Measurements from ENCODE around the gene TMEM266.

TMEM266 gene

GRCh38 chr15:76172782-76173181 lies 113.0 kb downstream of the TMEM266 start:
- Mint-ChIP-seq H3K9me3 (peaks cover 8% of the 10 kb centered on the region), H3K36me3 (ENCODE audit: low read depth) (peaks cover 10% of the 10 kb centered on the region), H3K4me3 (no peak overlapping the region), H3K27me3 (ENCODE audit: low read depth) (peaks cover 47% of the 10 kb centered on the region), H3K27ac (no peak overlapping the region), H3K4me1 (peaks cover 7% of the 10 kb centered on the region)
- TF ChIP-seq CTCF (IDR thresholded peaks at IDR 0.05; ENCODE audit: unreplicated experiment in 3 of 3): no peak

GRCh38 chr15:76173317-76173834 lies 113.6 kb downstream of the TMEM266 start:
- Mint-ChIP-seq H3K4me1 (peaks cover 13% of the 10 kb centered on the region), H3K4me3 (no peak overlapping the region), H3K27ac (no peak overlapping the region), H3K36me3 (ENCODE audit: low read depth) (peaks cover 10% of the 10 kb centered on the region), H3K27me3 (ENCODE audit: low read depth) (peaks cover 52% of the 10 kb centered on the region), H3K9me3 (peaks cover 8% of the 10 kb centered on the region)
- TF ChIP-seq CTCF (IDR thresholded peaks at IDR 0.05; ENCODE audit: unreplicated experiment in 3 of 3): no peak

- no peak overlapping the region for H3K4me3 Mint-ChIP-seq
- H3K9me3 Mint-ChIP-seq: peaks cover 8% of the 10 kb centered on the region
- H3K36me3 Mint-ChIP-seq (ENCODE audit: low read depth): peaks cover 10% of the 10 kb centered on the region
These were observed 114.9 kb downstream of the TMEM266 start for GRCh38 chr15:76174654-76175053.

GRCh38 chr15:76175442-76175841 lies 115.7 kb downstream of the TMEM266 start:
- Mint-ChIP-seq H3K27me3 (ENCODE audit: low read depth) (peaks cover 58% of the 10 kb centered on the region), H3K4me1 (peaks cover 15% of the 10 kb centered on the region), H3K27ac (no peak overlapping the region), H3K4me3 (no peak overlapping the region), H3K9me3 (peaks cover 8% of the 10 kb centered on the region), H3K36me3 (ENCODE audit: low read depth) (peaks cover 10% of the 10 kb centered on the region)
- TF ChIP-seq CTCF (IDR thresholded peaks at IDR 0.05; ENCODE audit: unreplicated experiment in 3 of 3): no peak

More at GRCh38 chr15:76174654-76175053, 114.9 kb downstream of the TMEM266 start:
- H3K27ac Mint-ChIP-seq: no peak overlapping the region
- peaks cover 15% of the 10 kb centered on the region for H3K4me1 Mint-ChIP-seq
- peaks cover 52% of the 10 kb centered on the region for H3K27me3 Mint-ChIP-seq (ENCODE audit: low read depth)
- TF ChIP-seq CTCF (IDR thresholded peaks at IDR 0.05; ENCODE audit: unreplicated experiment in 3 of 3): no peak

- Mint-ChIP-seq H3K27me3 (ENCODE audit: low read depth) (peaks cover 61% of the 10 kb centered on the region), H3K27ac (no peak overlapping the region), H3K4me3 (no peak overlapping the region), H3K9me3 (peaks cover 8% of the 10 kb centered on the region), H3K4me1 (peaks cover 15% of the 10 kb centered on the region), H3K36me3 (ENCODE audit: low read depth) (peaks cover 10% of the 10 kb centered on the region)
- TF ChIP-seq CTCF (IDR thresholded peaks at IDR 0.05; ENCODE audit: unreplicated experiment in 3 of 3): no peak
These were observed 116.3 kb downstream of the TMEM266 start for GRCh38 chr15:76176059-76176458.

- Mint-ChIP-seq H3K9me3 (peaks cover 8% of the 10 kb centered on the region), H3K4me1 (peaks cover 15% of the 10 kb centered on the region), H3K4me3 (no peak overlapping the region), H3K36me3 (ENCODE audit: low read depth) (peaks cover 10% of the 10 kb centered on the region), H3K27ac (no peak overlapping the region), H3K27me3 (ENCODE audit: low read depth) (peaks cover 65% of the 10 kb centered on the region)
- no peak for TF ChIP-seq CTCF (IDR thresholded peaks at IDR 0.05; ENCODE audit: unreplicated experiment in 3 of 3)
These were observed 116.8 kb downstream of the TMEM266 start for GRCh38 chr15:76176487-76177085.

Data from nephron (organoid).